Panc1 (cell line): ENCODE data around the gene AUNIP. TPM values are rescaled to one million over a fixed set of nuclear protein-coding genes. Genes with fewer than 3 reads are reported as not detected.
A peak's percentile ranks its signal among the peaks of the same experiment; 100 is the strongest.

Experiments used
- ATAC-seq: fragments of 200-7000 bp; cut with Tn5 transposase; 2 replicates; pipeline ENCODE4 v1.9.1; 2020; ENCODE audit warnings: mild to moderate bottlenecking, moderate library complexity
- BruUV-seq: library from RNA; stranded (reverse); fragments of 400-500 nt; replicated peaks from 2 replicates; lab custom pipeline; 2021; lab: Mats Ljungman, UMichigan
- CTCF ChIA-PET: fragments of 300-600 bp; sonication (Branson Sonifier 250); formaldehyde crosslinking; loops from one replicate; lab custom pipeline; 2022; ENCODE audit warnings: antibody characterized with exemption; lab: Charles Lee
- POLR2A ChIA-PET: fragments of 300-600 bp; sonication (Branson Sonifier 250); formaldehyde crosslinking; loops from one replicate; lab custom pipeline; 2022; ENCODE audit warnings: antibody characterized with exemption; lab: Charles Lee
- DNase-seq: peaks from one replicate; pipeline ENCODE4 v3.0.0-alpha.2; 2010; ENCODE audit warnings: low read depth, low spot score
- H3K27ac ChIP-seq: 2 replicates; pipeline ENCODE4 v1.5.1; 2011; ENCODE audit warnings: mild to moderate bottlenecking, low read length, inconsistent platforms
- H3K27me3 ChIP-seq: fragments of 200-500 bp; sonication (Bioruptor generic); 2 replicates; pipeline ENCODE4 v1.6.0; 2014; ENCODE audit warnings: low read length, inconsistent platforms; ENCODE audit not compliant: control insufficient read depth, insufficient read depth
- H3K36me3 ChIP-seq: fragments of 200-500 bp; sonication (Bioruptor generic); 2 replicates; pipeline ENCODE4 v1.5.1; 2014; ENCODE audit warnings: inconsistent platforms, mild to moderate bottlenecking, low read length, moderate library complexity; ENCODE audit not compliant: control insufficient read depth, insufficient read depth
- H3K4me1 ChIP-seq: 2 replicates; pipeline ENCODE4 v1.5.1; 2011; ENCODE audit warnings: inconsistent platforms, mild to moderate bottlenecking, low read length, moderate library complexity; ENCODE audit not compliant: control insufficient read depth, insufficient read depth
- H3K4me3 ChIP-seq, 2 experiments: 2 replicates each; pipeline ENCODE4 v1.5.1; 2011 to 2012; ENCODE audit warnings: low read depth in 2 of 2, low read length in 2 of 2, mild to moderate bottlenecking in 2 of 2, inconsistent platforms in 1 of 2, moderate library complexity in 1 of 2
- H3K9me3 ChIP-seq: fragments of 200-500 bp; sonication (Bioruptor generic); 2 replicates; pipeline ENCODE4 v1.5.1; 2014; ENCODE audit warnings: low read depth, mild to moderate bottlenecking, inconsistent platforms, low read length, moderate library complexity; ENCODE audit not compliant: control insufficient read depth, insufficient read depth
- CTCF ChIP-seq: fragments of 450-650 bp; IDR thresholded peaks from 2 replicates; pipeline ENCODE4 v1.5.1; 2017; ENCODE audit warnings: mild to moderate bottlenecking
- POLR2AphosphoS5 ChIP-seq: IDR thresholded peaks from 2 replicates; pipeline ENCODE4 v1.6.1; 2012; ENCODE audit warnings: mild to moderate bottlenecking, low read depth, low read length, moderate library complexity
- REST ChIP-seq, 2 experiments: IDR thresholded peaks; 2 replicates each; pipeline ENCODE4 v1.6.1; 2011 to 2012; ENCODE audit warnings: low read depth in 2 of 2, control low read depth in 1 of 2, low read length in 1 of 2, mild to moderate bottlenecking in 1 of 2, moderate library complexity in 1 of 2; ENCODE audit not compliant: insufficient read depth in 1 of 2
- TCF7L2 ChIP-seq: IDR thresholded peaks from 2 replicates; pipeline ENCODE4 v1.6.1; 2011; ENCODE audit warnings: mild to moderate bottlenecking, low read depth, low read length, inconsistent platforms
- in situ Hi-C: cut with HindIII; loops from 2 replicates; pipeline ENCODE4 v1.10.0; 2016; ENCODE audit warnings: low sequenced_read_pairs, low pct_unique_long_range_greater_than_20kb
- intact Hi-C: fragments of 100-400 bp; cut with micrococcal nuclease; formaldehyde crosslinking; loops from one replicate; pipeline ENCODE4 v1.10.0; 2022; ENCODE audit not compliant: unreplicated experiment
- total RNA-seq: library from RNA; stranded (reverse); gene quantifications from one replicate; pipeline ENCODE4 v1.2.1, GENCODE V29; 2021; ENCODE audit not compliant: unreplicated experiment

Gene AUNIP
- total RNA-seq, 1 experiment from 2014 or later = 12.2 TPM

- CTCF ChIA-PET = interaction anchor here (0.6 kb wide), 1 partner anchor 226 kb away, joined by 3 read pairs; no protein-coding TSS in a partner anchor
- in situ Hi-C loops = no loop called here
These were observed 62.3 kb downstream of the AUNIP start for GRCh38 chr1:25796811-25797458.

More at GRCh38 chr1:25796811-25797458, 62.3 kb downstream of the AUNIP start:
- TF ChIP-seq POLR2AphosphoS5 (no peak), REST (IDR thresholded peaks at IDR 0.05; ENCODE audit: insufficient read depth in 1 of 2, low read depth in 2 of 2, low read length in 1 of 2) (no peak), TCF7L2 (no peak), CTCF (peak; percentile 95)
- no TSS peak for BruUV-seq
- no peaks in the 10 kb centered on the region for H3K27me3 ChIP-seq
- no peaks in the 10 kb centered on the region for H3K36me3 ChIP-seq
- DNase-seq = peak; percentile 43
- intact Hi-C loops = loop anchor here (5.0 kb wide), 1 partner anchor 175 kb away; no protein-coding TSS in a partner anchor
- POLR2A ChIA-PET = no interaction called here
- H3K9me3 ChIP-seq = no peaks in the 10 kb centered on the region
- H3K4me1 ChIP-seq = 0 out of 2 replicates have a peak, but pooled peaks cover 5% of the 10 kb centered on the region
- no peak overlapping the region for H3K4me3 ChIP-seq
- ATAC-seq = peak; percentile 64
- no peak overlapping the region for H3K27ac ChIP-seq
